ENCODE results near the gene KIR3DL2. TPM values are rescaled to one million over a fixed set of nuclear protein-coding genes. Genes with fewer than 3 reads are reported as not detected.
"Not testable (repeated sequence)": the region's sequence is repeated elsewhere in the genome, so short reads cannot be mapped to it uniquely, and the experiment has no call there.

KIR3DL2 gene
- total and polyA plus RNA-seq, 2 of the 4 experiments (the other 2 are of a cell fraction) = not detected

DNA sequence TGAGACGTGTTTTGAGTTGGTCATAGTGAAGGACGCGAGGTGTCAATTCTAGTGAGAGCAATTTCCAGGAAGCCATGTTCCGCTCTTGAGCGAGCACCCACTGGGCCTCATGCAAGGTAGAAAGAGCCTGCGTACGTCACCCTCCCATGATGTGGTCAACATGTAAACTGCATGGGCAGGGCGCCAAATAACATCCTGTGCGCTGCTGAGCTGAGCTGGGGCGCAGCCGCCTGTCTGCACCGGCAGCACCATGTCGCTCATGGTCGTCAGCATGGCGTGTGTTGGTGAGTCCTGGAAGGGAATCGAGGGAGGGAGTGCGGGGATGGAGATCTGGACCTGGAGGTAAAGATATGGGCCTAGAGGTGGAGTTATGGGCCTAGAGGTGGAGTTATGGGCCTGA lies 34.0 kb upstream of the KIR3DL2 start, which contains the start of gene KIR3DL1:
KIR3DL1 (plus strand) TSS at position 218 of the 400 bp plus-strand sequence.
- BruUV-seq (replicated peaks); H3K4me2 ChIP-seq (ENCODE audit: low read depth, low read length); H4K91ac ChIP-seq (ENCODE audit: insufficient read depth, low read depth, low read length); H2AK9ac ChIP-seq (replicated peaks; ENCODE audit: low read depth, low read length, poor library complexity); H2AFZ ChIP-seq (replicated peaks; ENCODE audit: low read length, poor library complexity); POLR2A ChIA-PET (ENCODE audit: unreplicated experiment); H3K27ac ChIP-seq (ENCODE audit: insufficient read depth, low read length); H3K9ac ChIP-seq (ENCODE audit: low read depth, low read length); intact Hi-C loops (cut with micrococcal nuclease); DNase-seq; H2BK5ac ChIP-seq (ENCODE audit: low read depth, low read length, poor library complexity, severe bottlenecking); in situ Hi-C loops (cut with MboI; ENCODE audit: low sequenced_read_pairs); H2BK20ac ChIP-seq (ENCODE audit: low read depth, low read length); H3K23ac ChIP-seq (ENCODE audit: low read depth, low read length); H4K20me1 ChIP-seq (ENCODE audit: insufficient read depth, low read length); H3K36me3 ChIP-seq (ENCODE audit: control insufficient read depth, insufficient read depth, low read length); H4K8ac ChIP-seq (ENCODE audit: low read depth in 2 of 2, low read length in 2 of 2); H3K79me1 ChIP-seq (ENCODE audit: low read depth in 1 of 2, low read length in 2 of 2); H2BK15ac ChIP-seq (ENCODE audit: low read depth, low read length); H2BK120ac ChIP-seq (ENCODE audit: low read depth, low read length); H3K18ac ChIP-seq (ENCODE audit: low read depth, low read length); H4K5ac ChIP-seq (ENCODE audit: low read depth, low read length); H3K4ac ChIP-seq (ENCODE audit: low read depth, low read length); dilution Hi-C loops (cut with HindIII; ENCODE audit: low sequenced_read_pairs, unreplicated experiment); ATAC-seq (ENCODE audit: low read depth); H3K4me3 ChIP-seq (ENCODE audit: insufficient read depth, low read depth, low read length); H3K56ac ChIP-seq (ENCODE audit: extremely low read depth, insufficient read depth, low read length); H3K9me1 ChIP-seq (ENCODE audit: insufficient read depth, low read length); H3K4me1 ChIP-seq (ENCODE audit: control insufficient read depth, insufficient read depth, low read length); H3K14ac ChIP-seq (replicated peaks; ENCODE audit: low read depth, low read length); H3K27me3 ChIP-seq (ENCODE audit: control insufficient read depth, insufficient read depth, low read length); CTCF ChIA-PET; H2AK5ac ChIP-seq (ENCODE audit: low read depth, low read length): not testable (repeated sequence)
- WGBS, 2 experiments (ENCODE audit: extremely low coverage in 2 of 2, insufficient read length in 1 of 2) = no CpG with 5 or more reads among the region's 17 CpGs
- H3K9me3 ChIP-seq (ENCODE audit: control insufficient read depth, insufficient read depth, low read length) = peaks cover 31% of the 10 kb centered on the region
